Endothelial cell of umbilical vein (primary cell): Measurements from ENCODE around the gene NUDT2.

Experiments
- CTCF ChIP-seq, 2 donors: IDR thresholded peaks; 1 replicate in 1 of 2; 2 replicates in 1 of 2; pipeline ENCODE4 v1.5.1; 2011; ENCODE audit warnings: low read length in 2 of 2, mild to moderate bottlenecking in 2 of 2, moderate library complexity in 2 of 2, control low read depth in 1 of 2, inconsistent platforms in 1 of 2, low read depth in 1 of 2; ENCODE audit not compliant: insufficient read depth in 1 of 2; ENCODE audit errors: extremely low read depth in 1 of 2
- EZH2 ChIP-seq: IDR thresholded peaks from 2 replicates; pipeline ENCODE4 v1.6.1; 2012; ENCODE audit warnings: borderline replicate concordance, low read depth, mild to moderate bottlenecking, moderate library complexity, low read length, inconsistent platforms; ENCODE audit not compliant: severe bottlenecking
- POLR2A ChIP-seq: IDR thresholded peaks from 2 replicates; pipeline ENCODE4 v1.6.1; 2012; ENCODE audit warnings: low read depth, mild to moderate bottlenecking, control low read depth, low read length
- POLR2AphosphoS5 ChIP-seq: IDR thresholded peaks from 2 replicates; pipeline ENCODE4 v1.6.1; 2012; ENCODE audit warnings: low read depth, mild to moderate bottlenecking, control low read depth, low read length, moderate library complexity; ENCODE audit not compliant: insufficient read depth
- TF ChIP-seq, protein P1 (sequence below): IDR thresholded peaks from 2 replicates; pipeline ENCODE4 v1.6.1; 2011; ENCODE audit not compliant: insufficient read depth, insufficient read length

- no peak for TF ChIP-seq CTCF (IDR thresholded peaks at IDR 0.05; ENCODE audit: extremely low read depth in 1 of 2, insufficient read depth in 1 of 2, low read depth in 1 of 2, low read length in 2 of 2)
- no peak for TF ChIP-seq EZH2
- TF ChIP-seq POLR2AphosphoS5, result no peak
- TF ChIP-seq, protein P1, sequence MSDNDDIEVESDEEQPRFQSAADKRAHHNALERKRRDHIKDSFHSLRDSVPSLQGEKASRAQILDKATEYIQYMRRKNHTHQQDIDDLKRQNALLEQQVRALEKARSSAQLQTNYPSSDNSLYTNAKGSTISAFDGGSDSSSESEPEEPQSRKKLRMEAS, result no peak
- TF ChIP-seq POLR2A, result no peak
Measured at GRCh38 chr9:34376596-34377403, 47.4 kb downstream of the NUDT2 start, which contains the start of gene MYORG.
